ENCODE measurements around the gene FAM187B. TPM values are rescaled to one million over a fixed set of nuclear protein-coding genes. Genes with fewer than 3 reads are reported as not detected.

Gene FAM187B
- total RNA-seq, 1 donor from 2014 or later, result not detected

DNA sequence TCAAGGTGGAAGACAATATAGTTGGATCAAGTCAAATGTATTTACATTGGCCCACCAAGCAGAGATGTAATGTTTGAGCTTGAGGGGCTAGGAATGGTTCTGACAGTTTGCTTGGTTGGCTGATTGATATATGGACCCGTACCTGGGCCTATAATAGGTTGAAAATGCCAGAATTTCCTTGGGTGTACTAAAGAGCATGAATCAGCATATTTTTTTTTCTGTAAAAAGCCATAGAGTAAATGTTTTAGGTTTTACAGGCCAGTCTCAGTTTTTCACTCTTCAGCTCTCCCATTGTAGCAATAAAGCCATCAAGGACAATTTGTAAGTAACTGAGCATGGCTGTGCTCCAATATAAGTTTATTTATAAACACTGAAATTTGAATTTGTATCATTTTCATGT lies 47.2 kb downstream of the FAM187B start:
- DNase-seq (ENCODE audit: low read depth), result no peak
- H3K4me3 ChIP-seq (ENCODE audit: low read depth, low read length), result no peak overlapping the region
- TF ChIP-seq, protein P1, sequence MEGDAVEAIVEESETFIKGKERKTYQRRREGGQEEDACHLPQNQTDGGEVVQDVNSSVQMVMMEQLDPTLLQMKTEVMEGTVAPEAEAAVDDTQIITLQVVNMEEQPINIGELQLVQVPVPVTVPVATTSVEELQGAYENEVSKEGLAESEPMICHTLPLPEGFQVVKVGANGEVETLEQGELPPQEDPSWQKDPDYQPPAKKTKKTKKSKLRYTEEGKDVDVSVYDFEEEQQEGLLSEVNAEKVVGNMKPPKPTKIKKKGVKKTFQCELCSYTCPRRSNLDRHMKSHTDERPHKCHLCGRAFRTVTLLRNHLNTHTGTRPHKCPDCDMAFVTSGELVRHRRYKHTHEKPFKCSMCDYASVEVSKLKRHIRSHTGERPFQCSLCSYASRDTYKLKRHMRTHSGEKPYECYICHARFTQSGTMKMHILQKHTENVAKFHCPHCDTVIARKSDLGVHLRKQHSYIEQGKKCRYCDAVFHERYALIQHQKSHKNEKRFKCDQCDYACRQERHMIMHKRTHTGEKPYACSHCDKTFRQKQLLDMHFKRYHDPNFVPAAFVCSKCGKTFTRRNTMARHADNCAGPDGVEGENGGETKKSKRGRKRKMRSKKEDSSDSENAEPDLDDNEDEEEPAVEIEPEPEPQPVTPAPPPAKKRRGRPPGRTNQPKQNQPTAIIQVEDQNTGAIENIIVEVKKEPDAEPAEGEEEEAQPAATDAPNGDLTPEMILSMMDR (conservative IDR thresholded peaks at IDR 0.05; ENCODE audit: low read depth, low read length), result no peak

DNA sequence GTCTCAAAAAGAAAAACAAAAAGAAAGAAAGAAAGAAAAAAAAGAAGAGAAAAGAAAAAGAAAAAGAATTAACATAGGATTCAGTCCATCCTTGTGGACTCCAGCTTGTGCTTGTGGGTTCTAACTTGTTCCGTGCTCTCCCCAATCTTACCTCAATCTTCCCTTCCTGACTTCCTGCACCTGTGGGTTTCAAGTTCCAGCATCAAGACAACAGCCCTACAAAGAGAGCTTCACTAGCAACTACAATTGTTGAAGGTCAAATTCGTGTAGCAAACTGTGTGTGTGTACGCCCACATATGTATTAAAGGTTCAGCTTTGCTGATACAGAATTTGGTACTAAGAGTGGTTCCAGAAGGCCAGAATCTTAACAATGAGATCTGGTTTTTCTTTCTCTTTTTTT lies 48.7 kb downstream of the FAM187B start:
- TF ChIP-seq, protein P1 (conservative IDR thresholded peaks at IDR 0.05; ENCODE audit: low read depth, low read length), result no peak
- no peak overlapping the region for H3K4me3 ChIP-seq (ENCODE audit: low read depth, low read length)
- no peak for DNase-seq (ENCODE audit: low read depth)

DNA sequence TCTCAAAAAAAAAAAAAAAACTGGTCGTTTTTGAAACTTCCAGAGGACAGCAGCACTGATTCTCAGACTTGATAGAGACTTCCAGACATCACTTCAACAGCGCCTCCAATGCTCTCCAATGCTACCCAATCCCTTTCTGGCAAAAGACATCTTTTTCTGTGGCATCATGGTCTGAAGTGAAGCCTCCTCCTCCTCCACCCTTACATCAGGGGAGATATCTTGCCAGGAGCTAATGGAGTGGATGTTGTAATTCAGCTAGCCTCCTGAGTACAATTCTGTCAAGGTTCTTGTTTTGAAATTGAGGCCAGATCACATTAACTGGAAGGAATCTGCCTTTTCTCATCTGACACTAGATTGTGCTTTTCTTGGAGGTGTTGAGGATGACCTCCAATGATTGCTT lies 49.8 kb downstream of the FAM187B start:
- TF ChIP-seq, protein P1 (conservative IDR thresholded peaks at IDR 0.05; ENCODE audit: low read depth, low read length), result no peak
- no peak overlapping the region for H3K4me3 ChIP-seq (ENCODE audit: low read depth, low read length)
- DNase-seq (ENCODE audit: low read depth), result no peak

DNA sequence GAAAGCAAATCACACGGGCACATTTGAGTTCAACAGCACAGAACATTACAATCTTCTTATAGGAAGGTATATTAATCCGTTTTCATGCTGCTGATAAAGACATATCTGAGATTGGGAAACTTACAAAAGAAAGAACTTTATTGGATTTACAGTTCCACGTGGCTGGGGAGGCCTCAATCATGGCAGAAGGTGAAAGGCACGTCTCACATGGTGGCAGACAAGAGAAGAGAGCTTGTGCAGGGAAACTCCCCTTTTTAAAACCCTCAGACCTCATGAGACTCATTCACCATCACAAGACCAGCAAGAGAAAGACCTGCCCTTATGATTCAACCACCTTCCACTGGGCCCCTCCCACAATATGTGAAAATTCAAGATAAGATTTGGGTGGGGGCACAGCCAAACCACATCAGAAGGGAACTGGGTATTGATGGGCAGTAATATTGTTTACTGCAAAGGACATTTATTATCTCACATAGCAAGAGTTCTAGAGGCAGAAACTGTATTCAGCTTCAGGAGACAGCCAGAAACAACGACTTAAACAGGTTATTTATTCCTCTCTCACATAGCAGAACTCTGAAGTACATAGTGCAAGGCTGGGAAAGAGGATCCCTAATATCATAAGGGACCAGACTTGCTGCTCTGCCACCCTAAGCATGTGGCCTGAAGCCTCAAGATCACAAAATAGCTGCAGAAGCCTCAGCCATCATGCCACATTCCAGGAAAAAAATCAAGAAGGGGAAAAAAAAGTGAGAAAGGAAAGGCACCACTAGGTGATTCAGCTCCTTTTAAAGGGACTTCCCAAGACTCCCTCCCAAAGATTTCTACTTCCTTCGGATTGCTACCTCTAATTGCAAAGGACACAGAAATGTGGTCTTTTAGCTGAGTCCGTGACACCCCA lies 50.9 kb downstream of the FAM187B start:
- TF ChIP-seq, protein P1 (conservative IDR thresholded peaks at IDR 0.05; ENCODE audit: low read depth, low read length), result no peak
- DNase-seq (ENCODE audit: low read depth), result no peak
- no peak overlapping the region for H3K4me3 ChIP-seq (ENCODE audit: low read depth, low read length)

DNA sequence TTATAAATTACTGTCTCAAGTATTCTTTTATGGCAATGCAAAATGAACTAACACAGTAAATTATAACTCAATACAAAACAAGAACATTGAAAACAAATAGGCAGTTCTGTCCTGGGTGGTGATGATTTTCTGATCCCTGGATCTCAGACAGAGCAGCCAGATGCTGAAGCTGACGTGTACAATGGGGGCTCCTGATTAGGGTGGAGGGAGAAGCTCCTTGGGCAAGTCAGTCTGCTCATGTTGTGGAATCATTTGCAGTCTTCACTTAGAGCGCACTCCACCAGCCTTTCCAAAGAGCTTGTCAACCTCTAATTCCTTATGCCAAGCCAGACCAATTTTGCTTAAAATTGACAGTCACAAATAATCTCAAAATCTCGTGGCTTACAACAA lies 52.4 kb downstream of the FAM187B start:
- TF ChIP-seq, protein P1 (conservative IDR thresholded peaks at IDR 0.05; ENCODE audit: low read depth, low read length), result no peak
- H3K4me3 ChIP-seq (ENCODE audit: low read depth, low read length), result no peak overlapping the region
- no peak for DNase-seq (ENCODE audit: low read depth)

Other genes starting within 250 kb of the FAM187B start
- 55.0 and 67.7 TPM in 2 replicates for gene GRAMD1A, start 228.4 kb downstream of the FAM187B start, total RNA-seq
- 1.3 and 1.5 TPM in 2 replicates for gene SCN1B, start 198.3 kb downstream of the FAM187B start, total RNA-seq
- gene HPN, start 187.0 kb downstream of the FAM187B start, total RNA-seq, result 2.0 TPM in 1 of 2 replicates, not detected in the other
- 1.0 TPM in 1 of 2 replicates, not detected in the other for gene FXYD3, start 112.9 kb downstream of the FAM187B start, total RNA-seq
- not detected in 2 replicates for gene LGI4, start 93.7 kb downstream of the FAM187B start, total RNA-seq
- gene FXYD1, start 89.9 kb downstream of the FAM187B start, total RNA-seq, result not detected in 2 replicates
- gene FXYD7, start 85.5 kb downstream of the FAM187B start, total RNA-seq, result not detected in 2 replicates
- 107 and 167 TPM in 2 replicates for gene FXYD5, start 74.0 kb downstream of the FAM187B start, total RNA-seq
- 97.1 and 106 TPM in 2 replicates for gene LSR, start 20.3 kb upstream of the FAM187B start, total RNA-seq
- 62.9 and 67.6 TPM in 2 replicates for gene USF2, start 40.2 kb upstream of the FAM187B start, total RNA-seq
- gene HAMP, start 53.8 kb upstream of the FAM187B start, total RNA-seq, result not detected in 2 replicates
- 3.8 TPM in 1 of 2 replicates, not detected in the other for gene MAG, start 63.4 kb upstream of the FAM187B start, total RNA-seq
- gene CD22, start 100.4 kb upstream of the FAM187B start, total RNA-seq, result 0.23 and 4.8 TPM in 2 replicates
- gene FFAR1, start 119.2 kb upstream of the FAM187B start, total RNA-seq, result 0.06 TPM in 1 of 2 replicates, not detected in the other
- not detected in 2 replicates for gene FFAR3, start 129.7 kb upstream of the FAM187B start, total RNA-seq
- not detected in 2 replicates for gene GPR42, start 142.3 kb upstream of the FAM187B start, total RNA-seq
- gene FFAR2, start 219.5 kb upstream of the FAM187B start, total RNA-seq, result not detected in 2 replicates

All from epithelial cell of proximal tubule (primary cell).